Peyer's patch (tissue), 4 donors: Measurements from ENCODE around the gene KLK2. TPM values are rescaled to one million over a fixed set of nuclear protein-coding genes. Genes with fewer than 3 reads are reported as not detected.

Experiments used
- DNase-seq, 3 donors: peaks; one replicate each; pipeline ENCODE4 v3.0.0-alpha.2; 2017 to 2019
- H3K27ac ChIP-seq, 4 donors: fragments of 200-600 bp; sonication (generic); one replicate each; pipeline ENCODE4 v1.5.1; 2016 to 2019
- H3K27me3 ChIP-seq, 2 donors: fragments of 200-600 bp; sonication (generic); one replicate each; pipeline ENCODE4 v1.5.1; 2019
- H3K36me3 ChIP-seq, 3 donors: fragments of 200-600 bp; sonication (generic); one replicate each; pipeline ENCODE4 v1.5.1; 2016 to 2019
- H3K4me1 ChIP-seq, 4 donors: fragments of 200-600 bp; sonication (generic); one replicate each; pipeline ENCODE4 v1.5.1; 2016 to 2019
- H3K4me3 ChIP-seq, 4 donors: fragments of 200-600 bp; sonication (generic); 1 replicate in 3 of 4; 2 replicates in 1 of 4; pipeline ENCODE4 v1.5.1; 2016 to 2019; ENCODE audit warnings: mild to moderate bottlenecking in 1 of 4
- H3K9me3 ChIP-seq, 4 donors: fragments of 200-600 bp; sonication (generic); one replicate each; pipeline ENCODE4 v1.5.1; 2016 to 2019; ENCODE audit warnings: mild to moderate bottlenecking in 1 of 4
- CTCF ChIP-seq, 6 experiments: fragments of 450-650 bp in 4 of 6; fragments of 200-600 bp in 2 of 6; sonication (generic) in 1 of 6; IDR thresholded peaks; one replicate each; pipeline ENCODE4 v1.5.1; 2017 to 2019; ENCODE audit warnings: antibody characterized with exemption in 6 of 6, mild to moderate bottlenecking in 3 of 6, moderate library complexity in 1 of 6
- POLR2A ChIP-seq, 2 donors: fragments of 450-650 bp; IDR thresholded peaks; one replicate each; pipeline ENCODE4 v1.5.1; 2017; ENCODE audit warnings: antibody characterized with exemption in 2 of 2, mild to moderate bottlenecking in 2 of 2, moderate library complexity in 2 of 2
- total RNA-seq, 4 donors: library from RNA; depleted of rRNA; stranded (reverse); fragments of >200 nt; gene quantifications; one replicate each; pipeline ENCODE4 v1.1.0, GENCODE V29; 2016

Gene KLK2
- total RNA-seq, 4 donors from 2014 or later: not detected

- no peak for DNase-seq
- Histone ChIP-seq H3K27ac (no peak within 1 kb of the TSS), H3K9me3 (no peaks in the 10 kb centered on the region), H3K27me3 (peaks cover 0 to 5% of the 10 kb centered on the region in 2 donors), H3K4me1 (peaks cover 0 to 8% (median 0%) of the 10 kb centered on the region in 4 donors), H3K4me3 (no peak within 1 kb of the TSS), H3K36me3 (no peaks in the 10 kb centered on the region)
- TF ChIP-seq POLR2A (IDR thresholded peaks at IDR 0.05): no peak
- no peak for TF ChIP-seq CTCF (IDR thresholded peaks at IDR 0.05)
These were observed 38.2 kb downstream of the KLK2 start, which contains the start of gene KLK4 for GRCh38 chr19:50911206-50912101. KLK4 (minus strand) TSS chr19:50911395; CDS start chr19:50910738, 657 bp downstream.

GRCh38 chr19:50912102-50912599, 38.9 kb downstream of the KLK2 start:
- TF ChIP-seq POLR2A (IDR thresholded peaks at IDR 0.05): no peak
- no peak for TF ChIP-seq CTCF (IDR thresholded peaks at IDR 0.05)
- Histone ChIP-seq H3K9me3 (no peaks in the 10 kb centered on the region), H3K27ac (no peak overlapping the region), H3K36me3 (no peaks in the 10 kb centered on the region), H3K27me3 (peaks cover 0 to 5% of the 10 kb centered on the region in 2 donors), H3K4me3 (no peak overlapping the region), H3K4me1 (peaks cover 0 to 8% (median 0%) of the 10 kb centered on the region in 4 donors)
- no peak for DNase-seq

GRCh38 chr19:50912727-50913716, 39.8 kb downstream of the KLK2 start:
- Histone ChIP-seq H3K27me3 (peaks cover 0 to 5% of the 10 kb centered on the region in 2 donors), H3K4me1 (peaks cover 0 to 8% (median 0%) of the 10 kb centered on the region in 4 donors), H3K4me3 (no peak overlapping the region), H3K36me3 (no peaks in the 10 kb centered on the region), H3K27ac (no peak overlapping the region), H3K9me3 (no peaks in the 10 kb centered on the region)
- no peak for DNase-seq
- TF ChIP-seq CTCF (IDR thresholded peaks at IDR 0.05) (no peak), POLR2A (IDR thresholded peaks at IDR 0.05) (no peak)

GRCh38 chr19:50916069-50916468, 42.8 kb downstream of the KLK2 start:
- peaks cover 0 to 4% of the 10 kb centered on the region in 2 donors for H3K27me3 ChIP-seq
- no peaks in the 10 kb centered on the region for H3K4me1 ChIP-seq
- H3K4me3 ChIP-seq: no peak overlapping the region
- H3K27ac ChIP-seq: no peak overlapping the region
- H3K36me3 ChIP-seq: no peaks in the 10 kb centered on the region
- TF ChIP-seq POLR2A (IDR thresholded peaks at IDR 0.05): no peak
- no peak for TF ChIP-seq CTCF (IDR thresholded peaks at IDR 0.05)
- no peaks in the 10 kb centered on the region for H3K9me3 ChIP-seq
- no peak for DNase-seq
